Lower leg skin (tissue), 3 donors: ENCODE measurements around the gene HOXD10.

Experiments
- POLR2A ChIP-seq, 2 donors: fragments of 450-650 bp; IDR thresholded peaks; one replicate each; pipeline ENCODE4 v1.6.1; 2016 to 2017; ENCODE audit warnings: antibody characterized with exemption in 2 of 2, mild to moderate bottlenecking in 1 of 2, moderate library complexity in 1 of 2
- TF ChIP-seq, protein P1 (sequence below), 3 donors: fragments of 450-650 bp; IDR thresholded peaks; one replicate each; pipeline ENCODE4 v1.5.1; 2016; ENCODE audit warnings: antibody characterized with exemption in 3 of 3, mild to moderate bottlenecking in 3 of 3, moderate library complexity in 2 of 3

DNA sequence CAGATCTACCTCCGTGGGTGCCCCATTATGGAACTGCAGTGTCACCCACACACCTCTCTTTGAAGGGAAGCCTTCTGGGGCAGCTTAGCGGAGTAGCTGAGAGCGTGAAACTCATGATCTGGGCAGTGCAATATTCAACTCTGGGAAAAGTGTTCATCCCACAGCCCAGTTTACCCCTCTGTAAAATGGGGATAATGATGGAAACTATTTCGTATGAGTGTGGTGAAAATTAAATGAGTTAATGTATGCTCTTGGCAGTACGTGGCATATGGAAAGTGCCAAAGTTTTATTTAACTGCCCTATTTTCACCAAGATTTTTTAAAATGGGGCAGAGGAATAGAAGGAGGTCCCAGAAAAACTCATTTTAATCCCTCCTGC, 44.3 kb upstream of the HOXD10 start:
- TF ChIP-seq, protein P1, sequence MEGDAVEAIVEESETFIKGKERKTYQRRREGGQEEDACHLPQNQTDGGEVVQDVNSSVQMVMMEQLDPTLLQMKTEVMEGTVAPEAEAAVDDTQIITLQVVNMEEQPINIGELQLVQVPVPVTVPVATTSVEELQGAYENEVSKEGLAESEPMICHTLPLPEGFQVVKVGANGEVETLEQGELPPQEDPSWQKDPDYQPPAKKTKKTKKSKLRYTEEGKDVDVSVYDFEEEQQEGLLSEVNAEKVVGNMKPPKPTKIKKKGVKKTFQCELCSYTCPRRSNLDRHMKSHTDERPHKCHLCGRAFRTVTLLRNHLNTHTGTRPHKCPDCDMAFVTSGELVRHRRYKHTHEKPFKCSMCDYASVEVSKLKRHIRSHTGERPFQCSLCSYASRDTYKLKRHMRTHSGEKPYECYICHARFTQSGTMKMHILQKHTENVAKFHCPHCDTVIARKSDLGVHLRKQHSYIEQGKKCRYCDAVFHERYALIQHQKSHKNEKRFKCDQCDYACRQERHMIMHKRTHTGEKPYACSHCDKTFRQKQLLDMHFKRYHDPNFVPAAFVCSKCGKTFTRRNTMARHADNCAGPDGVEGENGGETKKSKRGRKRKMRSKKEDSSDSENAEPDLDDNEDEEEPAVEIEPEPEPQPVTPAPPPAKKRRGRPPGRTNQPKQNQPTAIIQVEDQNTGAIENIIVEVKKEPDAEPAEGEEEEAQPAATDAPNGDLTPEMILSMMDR (IDR thresholded peaks at IDR 0.05): no peak
- TF ChIP-seq POLR2A (IDR thresholded peaks at IDR 0.05): no peak
